GM19238 (cell line): ENCODE measurements around the gene OR8K5.
"Not testable (repeated sequence)": the region's sequence is repeated elsewhere in the genome, so short reads cannot be mapped to it uniquely, and the experiment has no call there.

Source experiments
- DNase-seq: peaks from one replicate; pipeline ENCODE4 v3.0.0; 2011; ENCODE audit warnings: low spot score; ENCODE audit not compliant: insufficient read length

OR8K5 gene, protein sequence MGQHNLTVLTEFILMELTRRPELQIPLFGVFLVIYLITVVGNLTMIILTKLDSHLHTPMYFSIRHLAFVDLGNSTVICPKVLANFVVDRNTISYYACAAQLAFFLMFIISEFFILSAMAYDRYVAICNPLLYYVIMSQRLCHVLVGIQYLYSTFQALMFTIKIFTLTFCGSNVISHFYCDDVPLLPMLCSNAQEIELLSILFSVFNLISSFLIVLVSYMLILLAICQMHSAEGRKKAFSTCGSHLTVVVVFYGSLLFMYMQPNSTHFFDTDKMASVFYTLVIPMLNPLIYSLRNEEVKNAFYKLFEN

DNA sequence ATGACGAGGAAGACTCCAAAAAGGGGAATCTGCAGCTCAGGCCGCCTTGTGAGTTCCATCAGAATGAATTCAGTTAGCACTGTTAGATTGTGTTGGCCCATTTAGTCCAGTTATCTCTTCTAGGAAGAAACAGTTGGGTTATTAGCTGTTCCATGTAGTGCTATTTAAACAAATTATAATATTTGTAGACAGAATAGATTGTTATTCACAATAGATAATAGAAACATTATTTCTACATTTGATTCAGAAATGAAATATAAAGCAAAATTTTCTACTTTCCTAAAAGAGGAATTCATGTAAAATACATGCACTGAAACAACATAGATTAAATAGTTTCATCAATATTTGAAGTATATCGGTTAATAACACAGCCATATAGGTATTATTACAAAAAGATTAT is at the start of gene OR8K5:
TSS of gene OR8K5 (minus strand) at position 101 of the 400 bp plus-strand sequence. CDS start at position 101, 0 bp downstream.
- DNase-seq = no peak

DNA sequence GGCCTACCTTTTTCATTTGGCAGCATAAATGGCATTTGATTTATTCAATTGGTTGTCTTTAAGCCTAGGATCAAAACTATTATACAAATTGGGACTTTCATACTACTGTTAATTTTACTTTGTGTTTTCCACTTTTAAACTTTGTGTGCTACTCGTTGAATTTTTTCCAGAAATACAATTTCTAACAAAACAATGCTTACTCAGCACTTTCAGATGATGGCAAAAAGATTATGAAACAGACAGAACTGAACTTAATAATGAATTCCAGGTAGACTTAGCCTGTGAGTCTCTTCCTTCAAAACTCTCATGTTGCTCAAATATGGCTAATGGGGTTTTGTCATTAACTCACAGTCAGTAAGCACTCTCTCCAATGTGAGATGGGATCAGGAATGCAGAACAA is 47.7 kb upstream of the OR8K5 start:
- DNase-seq = no peak

DNA sequence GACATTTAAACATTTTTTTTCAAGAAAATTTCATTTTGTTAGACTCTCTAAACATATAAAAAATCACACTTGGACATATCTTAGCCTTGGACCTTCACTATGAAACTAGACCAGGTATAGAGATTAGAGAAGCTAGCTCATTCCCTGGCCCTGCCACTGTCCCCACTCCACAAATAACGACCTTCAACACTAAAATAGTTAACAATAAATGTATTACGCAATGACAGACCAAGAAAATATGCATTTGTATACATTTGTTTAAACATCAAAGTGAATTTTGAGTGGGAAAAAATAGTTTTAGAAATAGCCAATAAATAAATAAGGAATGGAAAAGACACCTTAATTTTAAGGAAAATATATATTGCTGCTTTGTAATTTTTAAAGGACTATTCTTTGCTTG is 37.2 kb upstream of the OR8K5 start:
- DNase-seq = no peak

DNA sequence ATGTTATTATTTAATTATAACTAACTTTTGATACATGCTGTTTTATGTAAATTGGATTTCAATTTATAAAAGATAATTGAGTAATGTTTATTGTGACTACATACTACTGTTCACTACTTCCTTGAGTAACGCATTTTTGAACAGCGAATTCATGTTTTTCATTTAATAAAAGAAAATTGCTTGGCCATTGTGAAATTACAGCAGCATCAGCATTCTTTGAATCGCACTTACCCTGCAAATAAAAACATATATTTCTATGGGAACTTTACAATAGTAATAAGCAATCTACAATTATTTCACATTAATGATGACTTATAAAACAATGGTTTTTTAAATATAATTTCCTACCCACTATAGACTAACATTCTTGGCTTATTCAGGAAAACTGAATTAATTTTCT is 36.6 kb upstream of the OR8K5 start:
- no peak for DNase-seq

DNA sequence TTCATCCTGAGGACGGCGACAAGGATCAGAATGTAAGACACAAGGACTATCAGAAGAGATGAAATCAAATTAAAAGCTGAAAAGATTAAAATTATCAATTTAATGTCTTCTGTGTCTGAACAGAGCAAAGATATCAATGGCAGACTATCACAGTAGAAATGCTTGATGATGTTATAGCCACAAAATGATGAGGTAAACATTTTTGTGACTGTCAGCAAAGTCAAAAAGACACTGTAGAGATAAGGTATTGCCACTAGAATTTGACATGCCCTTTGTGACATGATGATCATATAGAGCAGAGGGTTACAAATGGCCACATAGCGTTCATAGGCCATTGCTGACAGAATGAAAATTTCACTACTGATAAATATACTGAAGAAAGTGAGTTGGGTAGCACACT is 28.5 kb upstream of the OR8K5 start:
- no peak for DNase-seq

DNA sequence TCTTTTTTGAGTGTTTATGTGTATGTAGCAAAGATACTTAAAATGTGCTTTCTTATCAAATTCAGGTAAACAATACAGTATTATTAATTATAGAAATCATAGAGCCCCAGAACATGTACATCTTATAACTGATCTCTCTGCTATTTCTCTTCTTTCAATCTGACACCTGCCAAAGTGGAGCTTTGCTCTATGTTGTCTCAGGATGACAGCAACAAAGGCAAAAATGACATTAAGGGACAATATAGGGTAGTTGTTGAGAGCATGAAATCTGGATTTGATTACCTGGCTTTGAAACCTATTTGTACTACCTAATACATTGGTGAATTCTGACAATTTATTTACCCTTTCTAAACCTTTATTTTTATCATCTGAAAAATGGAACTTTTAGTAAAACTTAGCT is 23.3 kb upstream of the OR8K5 start:
- DNase-seq = no peak

DNA sequence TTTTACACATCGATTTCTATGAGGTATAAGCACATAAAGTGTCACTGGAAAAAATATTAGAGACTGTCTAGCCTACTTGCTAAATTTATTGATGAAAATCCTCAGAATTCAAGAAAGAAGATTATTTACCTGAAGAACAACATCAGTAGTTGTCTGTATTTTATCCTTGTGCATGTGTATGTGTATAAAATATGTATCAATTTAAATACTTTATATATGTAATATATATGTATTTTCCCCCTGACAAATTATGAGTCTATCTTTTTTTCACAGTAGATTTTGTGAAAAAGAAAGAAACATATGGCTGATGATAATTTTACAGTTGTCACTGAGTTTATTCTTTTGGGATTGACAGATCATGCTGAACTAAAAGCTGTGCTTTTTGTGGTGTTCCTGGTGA is 16.2 kb upstream of the OR8K5 start, which contains the start of gene OR5J2:
TSS of gene OR5J2 (plus strand) at position 301 of the 400 bp plus-strand sequence. CDS start at position 301, 0 bp downstream.
- DNase-seq = no peak

DNA sequence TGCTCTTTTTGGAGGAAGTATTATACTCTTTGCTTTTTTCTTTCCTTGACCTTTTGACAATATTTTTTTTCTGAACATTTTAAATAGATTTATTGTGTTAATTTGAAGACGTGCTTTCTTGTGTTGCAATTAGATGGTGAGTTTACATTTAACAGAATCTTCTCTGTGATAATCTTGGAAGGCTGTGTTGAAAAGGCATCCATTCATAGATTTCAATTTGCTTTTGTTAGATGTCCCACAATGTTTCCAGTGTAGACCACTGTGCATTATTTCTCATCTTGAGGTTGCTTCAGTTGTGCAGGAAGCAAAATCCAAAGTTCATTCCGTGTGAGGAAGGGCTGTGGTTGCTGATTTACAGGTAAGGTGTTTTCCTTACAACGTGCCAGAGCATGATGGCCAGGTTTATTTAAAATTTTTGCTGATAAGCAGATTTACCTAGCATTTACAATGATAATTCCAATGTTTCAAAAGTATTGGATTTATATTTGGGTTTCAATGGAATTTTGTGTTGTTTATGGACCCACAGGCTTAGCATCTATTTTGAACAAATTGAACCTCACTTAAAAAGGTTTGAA is 12.2 kb upstream of the OR8K5 start:
- DNase-seq = no peak

DNA sequence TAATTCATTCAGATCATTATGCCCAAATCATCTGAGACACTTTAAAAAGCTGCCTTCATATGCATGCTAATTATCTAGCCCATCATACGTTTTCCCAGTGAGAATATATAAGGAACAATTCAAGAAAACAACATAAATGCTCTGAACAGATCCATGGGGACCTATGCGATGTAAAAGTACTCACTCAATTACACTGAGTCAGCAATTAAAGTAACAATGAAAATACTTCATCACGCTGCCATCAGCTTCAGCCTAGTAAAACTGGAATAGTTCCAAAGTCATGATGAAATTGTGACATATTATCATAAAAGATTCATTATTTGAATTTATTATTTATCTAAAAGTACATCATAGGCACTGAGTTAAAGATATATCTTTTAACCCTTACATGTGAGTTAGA is 3.7 kb upstream of the OR8K5 start:
- DNase-seq = no peak

DNA sequence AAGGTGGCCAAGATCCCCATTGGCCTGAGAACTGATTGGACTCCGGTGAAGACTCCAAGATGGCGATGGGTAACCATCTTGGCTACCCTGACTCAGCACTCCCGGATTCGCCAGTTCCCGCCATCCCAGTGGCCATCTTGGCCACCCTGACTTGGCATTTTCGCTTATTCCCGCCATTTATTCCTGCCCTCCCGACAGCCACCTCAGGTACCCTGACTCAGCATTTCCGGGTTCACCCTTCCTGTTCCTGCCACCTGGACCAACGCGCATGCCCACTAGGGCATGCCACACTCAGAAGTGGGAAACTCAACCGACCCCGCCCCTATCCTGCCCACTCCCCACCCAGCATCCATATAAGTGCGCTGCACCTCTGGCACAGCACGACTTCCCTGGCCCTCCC is 7.8 kb downstream of the OR8K5 start:
- no peak for DNase-seq

DNA sequence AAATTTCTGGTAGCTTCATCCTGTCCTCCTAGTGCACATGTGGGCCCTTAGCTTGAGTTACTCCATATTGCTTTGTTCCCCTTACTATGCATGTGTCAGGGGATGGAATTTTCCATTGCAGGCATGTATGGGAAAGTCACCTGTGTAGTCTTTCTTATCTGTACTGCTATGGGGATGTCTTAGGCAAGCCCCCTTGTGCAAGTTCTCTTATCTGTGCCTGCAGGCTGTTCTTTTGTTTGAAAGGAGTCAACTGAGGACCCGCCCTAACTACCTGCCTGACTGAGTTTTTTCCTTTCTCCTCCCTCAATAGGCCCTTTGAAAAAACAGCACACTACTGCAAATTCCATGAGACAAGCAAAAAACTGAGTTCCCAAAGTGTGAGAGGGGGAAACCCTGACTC is 8.7 kb downstream of the OR8K5 start:
- DNase-seq = no peak

DNA sequence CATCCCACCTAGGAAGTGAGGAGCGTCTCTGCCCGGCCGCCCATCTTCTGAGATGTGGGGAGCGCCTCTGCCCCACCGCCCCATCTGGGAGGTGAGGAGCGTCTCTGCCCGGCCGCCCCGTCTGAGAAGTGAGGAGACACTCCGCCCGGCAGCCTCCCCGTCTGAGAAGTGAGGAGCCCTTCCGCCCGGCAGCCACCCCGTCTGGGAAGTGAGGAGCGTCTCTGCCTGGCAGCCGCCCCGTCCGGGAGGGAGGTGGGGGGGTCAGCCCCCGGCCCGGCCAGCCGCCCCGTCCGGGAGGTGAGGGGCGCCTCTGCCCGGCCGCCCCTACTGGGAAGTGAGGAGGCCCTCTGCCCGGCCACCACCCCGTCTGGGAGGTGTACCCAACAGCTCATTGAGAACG is 16.4 kb downstream of the OR8K5 start:
- not testable (repeated sequence) for DNase-seq

DNA sequence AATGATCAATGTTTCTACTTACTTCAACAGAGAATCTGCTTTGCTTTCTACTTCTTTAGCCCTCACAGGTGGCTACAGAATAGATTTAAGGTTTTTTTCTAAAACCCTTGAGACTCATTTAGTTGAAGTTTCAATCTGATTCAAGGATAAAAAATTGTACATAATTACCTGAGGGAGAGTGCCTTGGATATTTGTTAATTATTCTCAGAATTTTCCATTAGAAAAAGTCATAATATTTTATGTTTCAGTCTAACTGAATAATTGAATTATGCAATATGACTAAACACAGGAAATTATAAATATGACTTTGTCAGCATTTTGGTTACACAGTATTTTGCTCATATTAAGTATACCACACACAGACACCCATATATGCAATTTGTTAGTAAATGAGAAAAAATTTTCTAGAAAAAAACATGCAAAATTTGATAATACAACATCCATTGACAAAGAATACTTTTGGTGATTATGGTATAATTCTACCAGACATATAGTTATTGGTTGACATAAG is 19.9 kb downstream of the OR8K5 start, which contains the start of gene OR8J3:
TSS of gene OR8J3 (minus strand) at position 51 of the 511 bp plus-strand sequence. CDS start 2,483 bp downstream, outside the sequence.
- DNase-seq = no peak

DNA sequence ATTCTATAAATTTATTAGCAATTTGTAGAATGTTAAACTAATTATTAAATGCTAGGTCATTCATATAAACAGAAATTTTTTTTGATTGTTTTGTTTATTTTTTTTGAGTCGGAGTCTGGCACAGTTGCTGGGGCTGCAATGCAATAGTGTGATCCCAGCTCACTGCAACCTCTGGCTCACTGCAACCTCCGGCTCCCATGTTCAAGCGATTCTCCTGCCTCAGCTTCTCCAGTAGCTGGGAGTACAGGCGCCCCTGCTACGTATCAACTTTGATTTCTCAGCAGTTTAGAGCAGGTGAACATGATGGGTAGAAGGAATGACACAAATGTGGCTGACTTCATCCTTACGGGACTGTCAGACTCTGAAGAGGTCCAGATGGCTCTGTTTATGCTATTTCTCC is 38.0 kb downstream of the OR8K5 start, which contains the start of gene OR8H3:
TSS of gene OR8H3 (plus strand) at position 301 of the 400 bp plus-strand sequence. CDS start at position 301, 0 bp downstream.
- DNase-seq = no peak
